Colonic mucosa (tissue), 4 donors: ENCODE measurements around the gene TIGD4. TPM values are rescaled to one million over a fixed set of nuclear protein-coding genes. Genes with fewer than 3 reads are reported as not detected.

Experiments used
- DNase-seq: peaks from one replicate; pipeline ENCODE4 v3.0.0-alpha.2; 2020
- H3K27ac ChIP-seq: fragments of 200-600 bp; one replicate; pipeline ENCODE4 v1.8.0; 2021
- H3K27me3 ChIP-seq: fragments of 200-600 bp; one replicate; pipeline ENCODE4 v1.8.0; 2021
- H3K36me3 ChIP-seq: fragments of 200-600 bp; one replicate; pipeline ENCODE4 v1.8.0; 2021
- H3K4me1 ChIP-seq: fragments of 200-600 bp; one replicate; pipeline ENCODE4 v1.8.0; 2021; ENCODE audit warnings: mild to moderate bottlenecking
- H3K4me3 ChIP-seq: fragments of 200-600 bp; one replicate; pipeline ENCODE4 v1.8.0; 2021
- H3K9ac ChIP-seq, 2 donors: one replicate each; pipeline ENCODE4 v1.7.0; 2013; ENCODE audit warnings: control low read depth in 2 of 2, low read depth in 2 of 2, low read length in 2 of 2
- H3K9me3 ChIP-seq: fragments of 200-600 bp; one replicate; pipeline ENCODE4 v1.8.0; 2021
- intact Hi-C: fragments of 100-400 bp; cut with DNase I; formaldehyde crosslinking; loops from one replicate; pipeline ENCODE4 v1.14.1; 2022
- total RNA-seq, 2 donors: library from RNA; stranded (reverse); fragmentation: NEBNext Ultra II Directional in 1 of 2; extraction: Animal tissue kit (Norgen Biotek cat#: 25700) in 1 of 2; gene quantifications; one replicate each; pipeline ENCODE4 v1.2.1, GENCODE V29; 2021
- TF ChIP-seq, protein P1 (sequence below): fragments of 200-600 bp; IDR thresholded peaks from one replicate; pipeline ENCODE4 v1.8.0; 2022; ENCODE audit warnings: antibody characterized with exemption, mild to moderate bottlenecking
- donor health status: healthy.
- donor health status: DM: no; HTN: no; CAD: no.
- donor health status: DM: no; HTN: no; CAD: no.

The TIGD4 gene
- total RNA-seq, 2 donors from 2014 or later = 0.30 TPM; not detected in 1

DNA sequence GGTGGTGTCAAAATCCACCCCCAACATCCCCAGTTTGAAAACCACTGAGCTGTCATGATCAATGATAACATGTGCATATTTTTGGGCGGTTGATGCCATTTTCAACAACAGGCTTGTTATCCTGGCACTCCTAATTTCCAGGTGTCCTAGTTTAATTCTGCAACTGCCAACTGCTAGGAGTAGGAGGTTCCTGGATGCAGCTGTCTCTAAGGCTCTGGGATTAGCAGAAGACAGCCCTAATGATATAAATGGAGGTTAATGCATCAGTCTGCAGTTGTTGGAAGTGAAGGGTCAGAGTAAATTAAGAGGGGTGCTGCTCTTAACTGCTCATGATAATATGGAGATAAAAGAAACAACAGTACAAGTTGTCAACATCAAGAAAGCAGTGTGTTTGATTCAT is 24.0 kb upstream of the TIGD4 start:
- TF ChIP-seq, protein P1, sequence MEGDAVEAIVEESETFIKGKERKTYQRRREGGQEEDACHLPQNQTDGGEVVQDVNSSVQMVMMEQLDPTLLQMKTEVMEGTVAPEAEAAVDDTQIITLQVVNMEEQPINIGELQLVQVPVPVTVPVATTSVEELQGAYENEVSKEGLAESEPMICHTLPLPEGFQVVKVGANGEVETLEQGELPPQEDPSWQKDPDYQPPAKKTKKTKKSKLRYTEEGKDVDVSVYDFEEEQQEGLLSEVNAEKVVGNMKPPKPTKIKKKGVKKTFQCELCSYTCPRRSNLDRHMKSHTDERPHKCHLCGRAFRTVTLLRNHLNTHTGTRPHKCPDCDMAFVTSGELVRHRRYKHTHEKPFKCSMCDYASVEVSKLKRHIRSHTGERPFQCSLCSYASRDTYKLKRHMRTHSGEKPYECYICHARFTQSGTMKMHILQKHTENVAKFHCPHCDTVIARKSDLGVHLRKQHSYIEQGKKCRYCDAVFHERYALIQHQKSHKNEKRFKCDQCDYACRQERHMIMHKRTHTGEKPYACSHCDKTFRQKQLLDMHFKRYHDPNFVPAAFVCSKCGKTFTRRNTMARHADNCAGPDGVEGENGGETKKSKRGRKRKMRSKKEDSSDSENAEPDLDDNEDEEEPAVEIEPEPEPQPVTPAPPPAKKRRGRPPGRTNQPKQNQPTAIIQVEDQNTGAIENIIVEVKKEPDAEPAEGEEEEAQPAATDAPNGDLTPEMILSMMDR = no peak
- Histone ChIP-seq H3K9me3 (no peaks in the 10 kb centered on the region), H3K27ac (no peak overlapping the region), H3K4me1 (no peaks in the 10 kb centered on the region), H3K36me3 (no peaks in the 10 kb centered on the region), H3K9ac (no peak overlapping the region), H3K27me3 (no peaks in the 10 kb centered on the region), H3K4me3 (no peak overlapping the region)
- intact Hi-C loops = no loop called here
- DNase-seq = no peak

DNA sequence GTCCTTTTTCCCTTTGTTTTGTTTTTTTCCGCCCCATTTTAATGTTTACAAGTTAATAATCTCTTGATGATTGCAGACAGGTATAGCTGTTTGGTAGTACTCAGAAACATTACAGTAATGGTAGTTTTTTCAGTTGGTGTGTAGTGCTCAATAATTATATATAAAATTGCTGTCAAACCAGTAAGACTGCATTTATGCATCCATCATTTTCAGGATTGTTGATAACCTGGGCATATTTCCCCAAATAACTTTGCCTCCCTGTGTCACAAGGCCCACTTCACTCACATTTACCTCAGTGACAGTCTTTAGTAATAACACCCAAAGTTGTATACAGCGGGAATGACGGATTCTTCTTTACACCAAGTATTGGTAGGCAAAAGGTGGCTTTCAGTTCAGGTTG is 16.4 kb upstream of the TIGD4 start:
- Histone ChIP-seq H3K9me3 (no peaks in the 10 kb centered on the region), H3K4me3 (no peak overlapping the region), H3K36me3 (no peaks in the 10 kb centered on the region), H3K27ac (no peak overlapping the region), H3K27me3 (no peaks in the 10 kb centered on the region), H3K9ac (no peak overlapping the region), H3K4me1 (no peaks in the 10 kb centered on the region)
- intact Hi-C loops = no loop called here
- TF ChIP-seq, protein P1 = no peak
- no peak for DNase-seq

DNA sequence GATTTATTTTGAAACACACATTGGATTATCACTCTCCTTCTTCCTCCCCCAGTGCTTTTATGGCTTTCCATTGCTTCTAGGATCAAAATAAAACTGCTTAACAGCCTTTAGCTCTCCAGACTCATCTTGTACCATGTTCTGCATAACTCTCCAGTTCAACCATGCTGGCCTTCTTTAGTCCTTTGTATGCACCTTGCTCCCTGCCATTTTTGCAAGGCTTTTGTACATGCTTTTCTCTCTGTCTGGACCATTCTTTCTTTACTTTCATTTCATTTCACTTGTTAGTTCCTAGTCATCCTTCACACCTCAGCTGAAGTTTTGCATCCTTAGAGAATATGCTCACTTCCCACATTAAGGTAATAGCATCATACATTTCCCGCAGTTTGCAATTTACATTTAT is 7.1 kb upstream of the TIGD4 start:
- no peak overlapping the region for H3K27ac ChIP-seq
- H3K4me3 ChIP-seq = no peak overlapping the region
- H3K4me1 ChIP-seq = peaks cover 17% of the 10 kb centered on the region
- no peak for DNase-seq
- no peaks in the 10 kb centered on the region for H3K9me3 ChIP-seq
- intact Hi-C loops = no loop called here
- H3K27me3 ChIP-seq = no peaks in the 10 kb centered on the region
- H3K9ac ChIP-seq = no peak overlapping the region
- H3K36me3 ChIP-seq = no peaks in the 10 kb centered on the region
- TF ChIP-seq, protein P1 = no peak

DNA sequence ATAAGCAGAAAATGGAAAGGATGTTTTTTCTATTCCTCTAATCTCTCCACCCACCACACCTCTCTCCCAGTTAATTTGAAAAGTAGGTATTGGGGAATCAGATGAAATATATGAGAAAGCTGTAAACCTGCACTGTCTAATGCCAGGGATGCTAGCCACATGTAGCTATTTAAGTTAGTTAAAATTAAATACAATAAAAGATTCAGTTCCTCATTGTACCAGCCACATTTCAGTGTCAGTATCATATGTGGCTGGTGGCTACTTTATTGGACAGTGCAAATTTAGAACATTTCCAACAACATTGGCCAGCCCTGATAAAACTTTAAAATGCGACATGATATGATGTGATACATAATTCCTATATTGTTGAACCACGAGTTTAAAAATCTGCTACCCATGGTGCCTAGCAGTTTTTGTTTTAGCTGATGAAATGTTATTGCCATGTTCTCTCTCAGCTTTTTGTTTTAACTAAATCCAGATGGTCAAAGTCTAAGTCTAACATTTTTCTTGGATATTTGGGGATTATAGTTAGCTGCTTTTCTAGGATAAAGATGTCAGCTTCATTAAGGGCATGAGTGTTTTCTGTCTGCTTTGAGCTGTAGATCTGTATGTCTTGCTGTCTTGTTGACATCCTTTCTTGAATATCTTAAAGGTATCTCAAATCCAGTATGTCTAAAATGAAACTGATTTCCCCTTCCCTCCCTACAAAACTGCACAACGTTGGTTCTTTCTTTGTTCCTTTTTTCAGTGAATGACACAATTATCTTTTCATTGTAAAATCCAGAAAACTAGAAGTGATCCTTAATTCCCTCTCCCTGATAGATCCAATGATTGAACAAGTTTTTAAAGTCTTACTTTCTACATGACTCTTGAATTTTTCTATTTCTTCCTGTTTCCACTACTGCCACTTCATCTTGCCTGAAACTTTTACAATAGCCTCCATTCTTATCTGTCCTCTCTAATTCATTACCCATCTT is 6.4 kb upstream of the TIGD4 start:
- TF ChIP-seq, protein P1 = no peak
- Histone ChIP-seq H3K27ac (no peak overlapping the region), H3K4me1 (peaks cover 20% of the 10 kb centered on the region), H3K9ac (no peak overlapping the region), H3K9me3 (no peaks in the 10 kb centered on the region), H3K4me3 (no peak overlapping the region), H3K27me3 (no peaks in the 10 kb centered on the region), H3K36me3 (no peaks in the 10 kb centered on the region)
- no peak for DNase-seq
- intact Hi-C loops = no loop called here

DNA sequence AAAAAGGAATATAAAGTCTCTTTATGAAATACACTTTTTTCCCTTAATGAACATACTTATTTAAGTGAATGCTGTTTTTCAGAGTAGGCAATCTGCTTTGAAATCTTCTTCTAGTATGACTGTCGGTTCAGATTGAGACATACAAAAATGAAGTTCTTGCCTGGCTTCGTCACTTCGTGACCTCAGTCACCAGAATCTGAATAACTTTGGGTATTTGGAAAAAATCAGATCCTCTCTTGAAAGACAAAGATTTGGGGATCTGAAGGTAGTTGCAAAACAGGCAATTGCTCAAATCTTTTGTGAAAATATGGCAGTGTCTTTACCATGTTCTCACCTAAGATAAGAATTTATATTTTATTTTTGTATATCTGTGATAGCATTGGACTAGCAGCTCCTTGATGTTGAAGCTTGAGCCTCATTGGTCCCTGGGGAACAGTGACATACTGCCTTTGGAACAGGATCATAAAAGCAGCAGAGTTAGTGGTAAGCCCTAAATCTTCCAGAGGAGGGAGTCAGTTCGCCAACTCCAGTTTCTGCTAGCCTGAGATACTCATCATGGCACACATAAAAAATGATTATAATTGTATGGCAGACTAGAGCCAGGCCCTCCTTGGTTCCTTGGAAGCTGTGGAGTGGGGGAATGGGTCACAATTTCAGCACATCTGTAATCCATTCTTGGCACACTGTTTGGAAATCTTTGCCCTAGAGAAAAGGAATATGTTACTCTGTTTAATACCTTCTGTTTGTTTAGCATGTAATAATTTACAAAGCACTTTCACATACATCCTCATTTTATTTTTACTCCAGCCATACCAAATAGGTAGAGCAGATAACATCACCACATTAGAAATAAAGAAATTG is 5.2 kb upstream of the TIGD4 start:
- Histone ChIP-seq H3K9ac (no peak overlapping the region), H3K36me3 (no peaks in the 10 kb centered on the region), H3K4me1 (peaks cover 20% of the 10 kb centered on the region), H3K9me3 (no peaks in the 10 kb centered on the region), H3K4me3 (no peak overlapping the region), H3K27me3 (no peaks in the 10 kb centered on the region), H3K27ac (no peak overlapping the region)
- DNase-seq = no peak
- intact Hi-C loops = no loop called here
- TF ChIP-seq, protein P1 = no peak
